Keratinocyte (primary cell): Measurements from ENCODE around the gene CTNNBL1.

ENCODE experiments used
- EZH2 ChIP-seq: IDR thresholded peaks from one replicate; pipeline ENCODE4 v1.6.1; 2012; ENCODE audit warnings: inconsistent platforms, mild to moderate bottlenecking, low read length, moderate library complexity
- TF ChIP-seq, protein P1 (sequence below), 3 experiments: IDR thresholded peaks in 1 of 3; conservative IDR thresholded peaks in 1 of 3; optimal IDR thresholded peaks in 1 of 3; 2 replicates in 2 of 3; 3 replicates in 1 of 3; pipeline versions ENCODE3 to v1.5.1; 2011; ENCODE audit warnings: low read length in 3 of 3, mild to moderate bottlenecking in 3 of 3, moderate library complexity in 2 of 3, control low read depth in 1 of 3, inconsistent platforms in 1 of 3; ENCODE audit not compliant: insufficient read depth in 2 of 3; ENCODE audit errors: extremely low read depth in 1 of 3

DNA sequence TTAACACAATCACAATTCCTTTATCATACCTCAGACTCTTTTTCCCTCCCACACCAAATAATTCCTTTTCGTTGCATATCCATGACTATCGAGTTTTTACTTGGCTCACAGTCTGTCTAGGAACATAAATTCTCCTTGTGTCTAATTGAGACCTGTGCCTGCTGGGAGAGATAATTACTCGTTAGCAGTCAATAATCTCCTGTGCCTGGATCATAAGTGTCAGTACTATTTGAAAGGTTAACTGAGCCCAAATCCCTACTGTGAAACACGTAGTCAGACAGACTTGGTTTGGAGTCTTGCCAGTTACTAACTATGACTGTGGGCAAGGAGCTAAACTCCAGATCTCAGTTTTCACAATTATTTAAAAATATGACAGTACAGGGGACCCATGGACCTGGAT is 5.7 kb upstream of the CTNNBL1 start:
- TF ChIP-seq, protein P1, sequence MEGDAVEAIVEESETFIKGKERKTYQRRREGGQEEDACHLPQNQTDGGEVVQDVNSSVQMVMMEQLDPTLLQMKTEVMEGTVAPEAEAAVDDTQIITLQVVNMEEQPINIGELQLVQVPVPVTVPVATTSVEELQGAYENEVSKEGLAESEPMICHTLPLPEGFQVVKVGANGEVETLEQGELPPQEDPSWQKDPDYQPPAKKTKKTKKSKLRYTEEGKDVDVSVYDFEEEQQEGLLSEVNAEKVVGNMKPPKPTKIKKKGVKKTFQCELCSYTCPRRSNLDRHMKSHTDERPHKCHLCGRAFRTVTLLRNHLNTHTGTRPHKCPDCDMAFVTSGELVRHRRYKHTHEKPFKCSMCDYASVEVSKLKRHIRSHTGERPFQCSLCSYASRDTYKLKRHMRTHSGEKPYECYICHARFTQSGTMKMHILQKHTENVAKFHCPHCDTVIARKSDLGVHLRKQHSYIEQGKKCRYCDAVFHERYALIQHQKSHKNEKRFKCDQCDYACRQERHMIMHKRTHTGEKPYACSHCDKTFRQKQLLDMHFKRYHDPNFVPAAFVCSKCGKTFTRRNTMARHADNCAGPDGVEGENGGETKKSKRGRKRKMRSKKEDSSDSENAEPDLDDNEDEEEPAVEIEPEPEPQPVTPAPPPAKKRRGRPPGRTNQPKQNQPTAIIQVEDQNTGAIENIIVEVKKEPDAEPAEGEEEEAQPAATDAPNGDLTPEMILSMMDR (optimal IDR thresholded peaks at IDR 0.05 in 1 of 3, IDR thresholded peaks at IDR 0.05 in 1 of 3, conservative IDR thresholded peaks at IDR 0.05 in 1 of 3; ENCODE audit: extremely low read depth in 1 of 3, insufficient read depth in 2 of 3, low read length in 3 of 3): no peak
- TF ChIP-seq EZH2: no peak
